HL-60 (cell line): ENCODE measurements around the gene INAFM2.

ENCODE experiments used
- POLR2AphosphoS5 ChIP-seq: IDR thresholded peaks from 2 replicates; pipeline ENCODE4 v1.6.1; 2012; ENCODE audit warnings: low read depth
- TF ChIP-seq, protein P1 (sequence below): IDR thresholded peaks from one replicate; pipeline ENCODE4 v1.5.1; 2011; ENCODE audit warnings: low read length, control low read depth, inconsistent platforms; ENCODE audit not compliant: insufficient read depth
- TF ChIP-seq, protein P2 (sequence below): IDR thresholded peaks from 2 replicates; pipeline ENCODE4 v1.6.1; 2012; ENCODE audit warnings: low read depth; ENCODE audit not compliant: insufficient replicate concordance

DNA sequence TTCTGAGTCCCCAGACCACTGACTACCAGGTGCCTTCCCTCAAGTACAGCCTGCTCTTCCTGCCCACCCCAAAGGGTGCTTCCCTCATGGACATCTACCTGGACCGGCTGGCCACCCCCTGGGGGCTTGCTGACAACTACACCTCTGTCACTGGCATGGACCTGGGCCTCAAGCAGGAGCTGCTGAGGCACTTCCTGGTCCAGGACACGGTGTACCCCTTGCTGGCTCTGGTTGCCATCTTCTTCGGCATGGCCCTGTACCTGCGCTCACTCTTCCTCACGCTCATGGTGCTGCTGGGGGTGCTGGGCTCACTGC lies 43.8 kb downstream of the INAFM2 start:
- TF ChIP-seq, protein P1, sequence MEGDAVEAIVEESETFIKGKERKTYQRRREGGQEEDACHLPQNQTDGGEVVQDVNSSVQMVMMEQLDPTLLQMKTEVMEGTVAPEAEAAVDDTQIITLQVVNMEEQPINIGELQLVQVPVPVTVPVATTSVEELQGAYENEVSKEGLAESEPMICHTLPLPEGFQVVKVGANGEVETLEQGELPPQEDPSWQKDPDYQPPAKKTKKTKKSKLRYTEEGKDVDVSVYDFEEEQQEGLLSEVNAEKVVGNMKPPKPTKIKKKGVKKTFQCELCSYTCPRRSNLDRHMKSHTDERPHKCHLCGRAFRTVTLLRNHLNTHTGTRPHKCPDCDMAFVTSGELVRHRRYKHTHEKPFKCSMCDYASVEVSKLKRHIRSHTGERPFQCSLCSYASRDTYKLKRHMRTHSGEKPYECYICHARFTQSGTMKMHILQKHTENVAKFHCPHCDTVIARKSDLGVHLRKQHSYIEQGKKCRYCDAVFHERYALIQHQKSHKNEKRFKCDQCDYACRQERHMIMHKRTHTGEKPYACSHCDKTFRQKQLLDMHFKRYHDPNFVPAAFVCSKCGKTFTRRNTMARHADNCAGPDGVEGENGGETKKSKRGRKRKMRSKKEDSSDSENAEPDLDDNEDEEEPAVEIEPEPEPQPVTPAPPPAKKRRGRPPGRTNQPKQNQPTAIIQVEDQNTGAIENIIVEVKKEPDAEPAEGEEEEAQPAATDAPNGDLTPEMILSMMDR: no peak
- TF ChIP-seq, protein P2, sequence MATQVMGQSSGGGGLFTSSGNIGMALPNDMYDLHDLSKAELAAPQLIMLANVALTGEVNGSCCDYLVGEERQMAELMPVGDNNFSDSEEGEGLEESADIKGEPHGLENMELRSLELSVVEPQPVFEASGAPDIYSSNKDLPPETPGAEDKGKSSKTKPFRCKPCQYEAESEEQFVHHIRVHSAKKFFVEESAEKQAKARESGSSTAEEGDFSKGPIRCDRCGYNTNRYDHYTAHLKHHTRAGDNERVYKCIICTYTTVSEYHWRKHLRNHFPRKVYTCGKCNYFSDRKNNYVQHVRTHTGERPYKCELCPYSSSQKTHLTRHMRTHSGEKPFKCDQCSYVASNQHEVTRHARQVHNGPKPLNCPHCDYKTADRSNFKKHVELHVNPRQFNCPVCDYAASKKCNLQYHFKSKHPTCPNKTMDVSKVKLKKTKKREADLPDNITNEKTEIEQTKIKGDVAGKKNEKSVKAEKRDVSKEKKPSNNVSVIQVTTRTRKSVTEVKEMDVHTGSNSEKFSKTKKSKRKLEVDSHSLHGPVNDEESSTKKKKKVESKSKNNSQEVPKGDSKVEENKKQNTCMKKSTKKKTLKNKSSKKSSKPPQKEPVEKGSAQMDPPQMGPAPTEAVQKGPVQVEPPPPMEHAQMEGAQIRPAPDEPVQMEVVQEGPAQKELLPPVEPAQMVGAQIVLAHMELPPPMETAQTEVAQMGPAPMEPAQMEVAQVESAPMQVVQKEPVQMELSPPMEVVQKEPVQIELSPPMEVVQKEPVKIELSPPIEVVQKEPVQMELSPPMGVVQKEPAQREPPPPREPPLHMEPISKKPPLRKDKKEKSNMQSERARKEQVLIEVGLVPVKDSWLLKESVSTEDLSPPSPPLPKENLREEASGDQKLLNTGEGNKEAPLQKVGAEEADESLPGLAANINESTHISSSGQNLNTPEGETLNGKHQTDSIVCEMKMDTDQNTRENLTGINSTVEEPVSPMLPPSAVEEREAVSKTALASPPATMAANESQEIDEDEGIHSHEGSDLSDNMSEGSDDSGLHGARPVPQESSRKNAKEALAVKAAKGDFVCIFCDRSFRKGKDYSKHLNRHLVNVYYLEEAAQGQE: no peak
- TF ChIP-seq POLR2AphosphoS5: no peak; the same call in 1 of the 2 replicates
